H54 (cell line): Measurements from ENCODE around the gene ABCC1.
"Not testable (repeated sequence)": the region's sequence is repeated elsewhere in the genome, so short reads cannot be mapped to it uniquely, and the experiment has no call there.

Experiments
- DNase-seq: peaks from one replicate; pipeline ENCODE4 v3.0.0; 2011; ENCODE audit warnings: low spot score, mixed read lengths; ENCODE audit not compliant: insufficient read length
- FAIRE-seq: peaks from 3 replicates; lab custom pipeline; 2011; peaks lifted over from hg19 to GRCh38; lab: Jason Lieb, UNC
- POLR2A ChIP-seq: IDR thresholded peaks from 2 replicates; pipeline ENCODE4 v1.6.1; 2011; ENCODE audit warnings: low read depth, mild to moderate bottlenecking, low read length

Gene ABCC1

DNA sequence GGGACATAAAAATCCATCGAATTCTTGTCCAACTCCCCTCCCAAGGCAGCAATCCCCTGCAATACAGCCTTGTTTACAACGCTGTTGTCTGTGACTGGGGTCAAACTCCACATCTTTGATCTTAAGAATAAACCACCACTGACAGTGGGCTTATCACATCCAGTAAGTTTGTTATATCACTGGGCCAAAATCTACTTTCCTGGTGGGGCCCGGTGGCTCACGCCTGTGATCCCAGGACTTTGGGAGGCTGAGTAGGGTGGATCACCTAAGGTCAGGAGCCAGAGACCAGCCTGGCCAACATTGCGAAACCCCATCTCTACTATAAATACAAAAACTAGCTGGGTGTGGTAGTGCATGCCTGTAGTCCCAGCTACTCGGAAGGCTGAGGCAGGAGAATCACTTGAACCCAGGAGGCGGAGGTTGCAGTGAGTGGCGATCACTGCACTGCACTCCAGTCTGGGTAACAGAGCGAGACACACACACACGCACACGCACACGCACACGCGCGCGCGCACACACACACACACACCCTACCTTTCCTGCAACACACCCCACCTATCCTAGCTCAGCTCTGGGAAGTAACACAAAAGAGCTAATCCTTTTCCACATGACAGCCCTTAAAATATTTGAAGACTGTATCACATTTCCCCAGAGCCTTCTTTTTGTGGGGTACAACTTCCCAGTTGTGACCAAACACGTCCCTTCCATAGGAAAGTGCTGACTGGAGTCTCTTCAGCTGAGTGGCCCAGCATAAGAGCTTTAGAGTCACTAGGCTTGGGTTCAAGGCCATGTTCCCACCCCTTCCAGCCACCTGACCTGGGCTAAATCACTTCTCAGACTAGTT, 20.9 kb upstream of the ABCC1 start:
- TF ChIP-seq POLR2A, result no peak
- DNase-seq (no peak), FAIRE-seq (no peak)

DNA sequence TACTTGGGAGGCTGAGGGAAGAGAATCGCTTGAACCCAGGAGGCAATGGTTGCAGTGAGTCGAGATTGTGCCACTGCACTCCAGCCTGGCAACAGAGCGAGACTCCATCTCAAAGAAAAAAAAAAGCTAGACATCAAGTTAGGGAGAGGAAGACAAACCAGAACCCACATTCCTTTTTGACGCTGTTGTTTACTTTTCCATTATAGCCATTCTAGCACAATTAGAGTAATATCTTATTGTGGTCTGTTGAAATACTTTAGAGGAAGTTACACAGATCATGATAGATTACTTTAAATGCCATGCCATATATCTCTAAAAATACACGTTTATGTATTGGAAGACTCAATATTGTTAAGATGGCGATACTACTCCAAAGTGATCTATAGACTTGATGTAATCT, 16.5 kb upstream of the ABCC1 start:
- DNase-seq (no peak), FAIRE-seq (no peak)
- no peak for TF ChIP-seq POLR2A

DNA sequence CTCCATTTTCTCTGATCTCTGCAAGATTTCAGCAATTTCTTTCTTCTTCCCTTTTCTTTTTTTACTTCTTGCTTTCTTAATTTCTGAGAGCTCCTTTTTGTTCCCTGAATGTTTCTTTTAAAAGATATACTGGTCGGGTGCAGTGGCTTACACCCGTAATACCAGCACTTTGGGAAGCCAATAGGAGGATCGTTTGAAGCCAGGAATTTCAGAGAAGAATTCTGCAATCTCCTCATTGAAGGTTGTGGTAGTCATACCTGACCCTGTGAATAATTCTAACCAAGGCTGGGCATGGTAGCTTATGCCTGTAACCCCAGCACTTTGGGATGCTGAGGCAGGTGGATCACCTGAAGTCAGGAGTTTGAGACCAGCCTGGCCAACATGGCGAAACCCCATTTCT, 15.6 kb upstream of the ABCC1 start:
- DNase-seq (no peak), FAIRE-seq (no peak)
- no peak for TF ChIP-seq POLR2A

- no peak for TF ChIP-seq POLR2A
- no peak for FAIRE-seq
These were observed 14.4 kb upstream of the ABCC1 start for GRCh38 chr16:15934991-15935390.

DNA sequence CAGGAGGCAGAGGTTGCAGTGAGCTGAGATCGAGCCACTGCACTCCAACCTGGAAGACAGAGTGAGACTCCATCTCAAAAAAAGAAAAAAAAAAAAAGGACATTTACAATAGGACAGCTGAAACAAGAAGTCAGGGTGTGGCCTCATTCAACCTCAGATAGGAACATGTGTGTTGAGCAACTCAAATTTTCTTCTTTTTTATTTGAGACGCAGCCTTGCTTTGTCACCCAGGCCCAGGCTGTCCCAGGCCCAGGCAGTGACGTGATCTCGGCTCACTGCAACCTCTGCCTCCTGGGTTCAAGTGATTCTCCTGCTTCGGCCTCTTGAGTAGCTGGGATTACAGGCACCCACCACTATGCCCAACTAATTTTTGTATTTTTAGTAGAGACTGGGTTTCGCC, 12.6 kb upstream of the ABCC1 start:
- not testable (repeated sequence) for FAIRE-seq, DNase-seq

More at GRCh38 chr16:15934991-15935390, 14.4 kb upstream of the ABCC1 start:
- DNase-seq, result no peak

GRCh38 chr16:15942931-15943690, 6.3 kb upstream of the ABCC1 start:
- no peak for TF ChIP-seq POLR2A
- FAIRE-seq (no peak), DNase-seq (no peak)

DNA sequence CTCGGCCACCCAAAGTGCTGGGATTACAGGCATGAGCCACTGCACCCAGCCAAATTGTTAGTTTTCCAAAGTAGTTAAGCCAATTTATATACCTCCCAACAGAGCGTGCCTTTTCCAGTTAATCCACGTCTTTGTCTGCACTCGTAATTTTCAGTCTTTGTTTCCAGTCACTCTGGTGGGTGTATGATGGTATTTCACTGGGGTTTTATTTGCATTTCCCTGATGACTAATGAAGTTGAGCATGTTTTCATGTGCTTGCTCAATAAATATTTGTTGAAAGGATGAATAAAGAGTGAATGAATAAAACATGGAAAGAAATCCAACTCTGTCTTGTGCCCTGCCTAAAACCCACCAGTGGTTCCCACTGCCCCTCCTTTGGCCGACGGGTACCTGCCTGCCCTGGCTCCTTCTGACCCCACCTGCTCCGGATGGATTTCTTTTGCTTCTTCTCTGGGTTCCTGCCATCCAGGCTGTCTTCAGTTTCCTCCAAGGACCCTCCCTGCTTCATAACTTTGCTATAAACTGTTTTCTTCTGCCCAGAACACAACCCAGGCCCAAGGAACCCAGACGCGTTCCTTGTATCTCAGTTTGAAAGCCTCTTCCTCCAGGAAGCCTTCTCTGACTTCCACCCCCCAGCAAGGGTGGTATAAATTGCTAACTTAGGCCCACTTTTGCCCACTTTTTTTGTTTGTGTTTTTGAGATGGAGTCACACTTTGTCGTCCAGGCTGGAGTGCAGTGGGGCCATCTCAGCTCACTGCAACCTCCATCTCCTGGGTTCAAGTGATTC, 3.0 kb upstream of the ABCC1 start:
- FAIRE-seq (peak; percentile 23), DNase-seq (peak; percentile 30)
- no peak for TF ChIP-seq POLR2A

- no peak for TF ChIP-seq POLR2A
- DNase-seq (no peak), FAIRE-seq (no peak)
These were observed 1.4 kb upstream of the ABCC1 start for GRCh38 chr16:15947983-15948509.

- no peak for FAIRE-seq
- DNase-seq, result no peak
- TF ChIP-seq POLR2A, result no peak
These were observed 745 bp upstream of the ABCC1 start for GRCh38 chr16:15948532-15949209.

- DNase-seq (peak; percentile 51), FAIRE-seq (no peak)
- no peak for TF ChIP-seq POLR2A
These were observed 892 bp downstream of the ABCC1 start for GRCh38 chr16:15950161-15950854.

DNA sequence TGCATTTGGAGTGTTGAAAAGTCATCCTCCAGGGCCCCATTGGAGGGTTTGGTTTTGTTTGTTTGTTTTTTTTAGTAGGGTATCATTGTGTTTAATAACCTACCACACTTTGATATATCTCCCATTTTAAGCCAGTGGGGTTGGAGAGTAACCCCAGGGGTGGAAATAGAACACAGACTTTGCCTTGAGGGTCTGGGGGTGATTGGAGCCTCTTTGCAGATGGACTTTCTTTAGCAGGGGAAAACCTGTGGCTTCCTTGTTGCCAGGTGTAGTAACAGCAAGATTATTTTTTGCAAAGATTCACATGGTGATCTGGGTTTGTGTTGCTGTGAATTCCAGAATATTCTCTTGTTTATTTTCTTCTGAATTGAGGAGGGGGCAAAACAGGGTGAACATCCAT, 1.5 kb downstream of the ABCC1 start:
- FAIRE-seq, result no peak
- no peak for DNase-seq
- no peak for TF ChIP-seq POLR2A

DNA sequence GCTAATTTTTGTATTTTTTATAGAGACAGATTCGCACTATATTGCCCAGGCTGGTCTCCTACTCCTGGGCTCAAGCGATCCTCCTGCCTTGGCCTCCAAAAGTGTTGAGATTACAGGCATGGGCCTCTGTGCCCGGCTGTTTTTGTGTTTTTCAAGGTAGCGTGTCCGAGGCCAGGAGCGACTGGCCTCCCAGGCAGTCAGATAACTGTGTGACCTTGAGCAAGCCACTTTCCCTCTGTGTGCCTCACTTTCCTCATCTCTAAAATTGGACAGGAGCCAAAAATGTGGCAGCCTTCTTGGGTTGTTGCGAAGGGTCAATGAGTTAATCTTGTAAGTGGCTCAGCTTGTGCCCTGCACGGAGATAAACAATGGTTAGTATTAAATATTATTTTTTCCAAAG, 2.4 kb downstream of the ABCC1 start:
- FAIRE-seq, result no peak
- DNase-seq, result no peak
- TF ChIP-seq POLR2A, result no peak
